Activated T-cell treated with anti-CD3 and anti-CD28 coated beads for 1 hour (primary cell): Measurements from ENCODE around the gene HERC2.
"Not testable (repeated sequence)": the region's sequence is repeated elsewhere in the genome, so short reads cannot be mapped to it uniquely, and the experiment has no call there.

Experiments
- DNase-seq: peaks from one replicate; pipeline ENCODE4 v3.0.0-alpha.2; 2020; ENCODE audit warnings: low read depth

Gene HERC2

DNA sequence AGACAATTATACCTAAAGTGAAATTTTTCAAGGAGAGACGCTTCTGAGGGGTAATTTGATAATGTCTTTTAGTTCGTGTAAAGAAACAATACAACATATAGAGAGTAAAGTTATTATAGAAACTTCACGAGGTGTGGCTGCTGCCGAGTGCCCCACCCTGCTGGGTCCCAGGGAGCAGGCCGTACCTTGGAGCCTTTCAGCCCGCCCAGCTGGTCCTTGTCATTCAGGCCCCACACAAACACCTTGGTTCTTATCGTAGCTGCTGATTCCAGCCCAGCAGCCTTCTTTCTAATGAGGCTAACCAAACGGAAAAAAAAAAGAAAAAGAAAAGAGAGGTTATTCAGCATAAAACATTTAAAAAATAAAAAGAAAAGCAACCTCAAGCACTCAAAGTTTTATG is 139.8 kb downstream of the HERC2 start:
- no peak for DNase-seq

DNA sequence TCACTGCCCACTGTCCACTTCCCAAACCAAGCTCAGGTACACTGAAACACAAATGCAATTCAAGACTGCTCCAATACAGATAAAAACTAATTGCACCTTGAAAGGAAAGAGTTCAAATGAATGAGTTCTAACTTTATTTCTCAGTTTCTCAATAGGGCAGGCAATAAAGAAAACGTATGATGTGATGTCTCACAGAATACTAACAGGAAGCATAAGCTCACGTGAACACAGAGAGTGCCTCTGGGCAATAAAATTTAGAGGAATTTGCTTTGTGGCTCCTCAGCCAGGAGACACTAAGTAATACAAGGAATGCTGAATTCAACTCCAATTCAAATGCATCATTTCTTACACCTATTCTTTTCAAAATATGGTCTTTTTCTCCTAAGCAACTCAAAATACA is 140.6 kb downstream of the HERC2 start:
- DNase-seq, result no peak

DNA sequence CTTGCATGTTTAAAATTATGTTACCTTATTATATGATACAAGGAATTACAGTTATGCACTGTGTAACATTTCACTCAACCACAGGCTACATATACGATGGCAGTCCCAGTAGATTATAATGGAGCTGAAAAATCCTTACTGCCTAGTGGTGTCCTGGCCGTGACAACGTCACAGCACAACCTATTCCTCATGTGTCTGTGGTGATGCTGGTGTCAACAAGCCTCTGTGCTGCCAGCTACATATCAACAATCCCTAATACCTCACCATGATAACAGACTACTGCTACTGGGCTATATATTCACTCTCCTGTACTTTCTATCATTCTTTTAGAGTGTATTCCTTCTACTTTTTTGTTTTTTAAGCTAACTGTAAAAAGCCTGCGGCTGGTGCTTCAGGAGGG is 142.7 kb downstream of the HERC2 start:
- no peak for DNase-seq

DNA sequence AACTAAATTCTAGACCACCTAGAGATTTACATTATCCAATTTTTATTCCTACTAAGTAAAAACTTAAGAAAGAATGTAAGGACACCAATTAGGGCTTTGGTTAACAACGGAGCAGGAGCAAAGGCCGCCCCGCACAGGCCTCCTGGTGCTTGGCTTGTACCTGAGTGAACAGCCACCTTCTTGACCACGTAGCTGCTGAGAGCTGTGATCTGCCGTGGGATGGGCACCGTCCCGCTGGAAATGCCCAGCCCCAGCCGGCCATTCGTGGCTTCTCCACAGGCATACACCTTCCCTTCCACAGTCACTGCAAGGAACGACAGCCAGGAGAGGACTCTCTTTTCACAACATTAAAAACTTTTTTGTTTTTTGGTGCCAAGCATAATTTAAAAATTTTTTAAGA is 143.3 kb downstream of the HERC2 start:
- DNase-seq, result no peak

DNA sequence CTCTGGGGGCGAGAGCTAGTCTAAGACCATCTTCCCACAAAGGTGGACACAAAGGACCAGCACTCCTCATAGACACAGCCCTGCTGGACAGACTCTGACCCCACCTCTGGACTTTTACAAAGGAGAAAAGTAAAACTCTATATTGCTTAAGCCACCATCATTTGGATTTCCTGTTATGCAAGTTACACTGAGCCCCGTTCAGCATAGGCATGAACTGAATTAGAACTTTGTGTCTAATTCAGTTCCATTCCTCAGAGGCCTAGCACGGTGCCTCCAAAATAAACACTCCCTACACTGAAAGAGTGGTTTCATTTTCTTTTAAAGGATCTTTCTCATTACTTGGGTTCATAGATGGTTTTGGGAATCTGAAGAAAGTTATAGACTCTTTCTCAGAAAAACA is 143.7 kb downstream of the HERC2 start:
- DNase-seq, result no peak

DNA sequence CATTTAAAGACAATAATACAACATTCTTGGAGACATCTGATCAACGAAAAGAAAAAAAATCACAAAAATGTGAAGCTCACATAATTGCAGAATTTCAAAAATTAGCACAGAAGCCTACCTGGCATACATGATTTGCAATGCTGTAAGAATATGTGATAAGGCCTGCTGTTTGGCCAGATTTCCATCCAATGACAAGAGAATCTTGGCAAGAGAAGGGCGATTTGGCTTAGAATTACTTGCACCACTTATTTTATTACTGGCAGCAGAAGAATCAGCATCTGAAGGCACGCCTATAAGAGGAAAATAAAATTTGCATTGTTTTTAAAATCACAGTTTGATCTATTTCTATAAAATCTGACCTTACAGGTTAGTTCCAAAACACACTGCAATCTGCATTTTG is 152.6 kb downstream of the HERC2 start:
- no peak for DNase-seq

DNA sequence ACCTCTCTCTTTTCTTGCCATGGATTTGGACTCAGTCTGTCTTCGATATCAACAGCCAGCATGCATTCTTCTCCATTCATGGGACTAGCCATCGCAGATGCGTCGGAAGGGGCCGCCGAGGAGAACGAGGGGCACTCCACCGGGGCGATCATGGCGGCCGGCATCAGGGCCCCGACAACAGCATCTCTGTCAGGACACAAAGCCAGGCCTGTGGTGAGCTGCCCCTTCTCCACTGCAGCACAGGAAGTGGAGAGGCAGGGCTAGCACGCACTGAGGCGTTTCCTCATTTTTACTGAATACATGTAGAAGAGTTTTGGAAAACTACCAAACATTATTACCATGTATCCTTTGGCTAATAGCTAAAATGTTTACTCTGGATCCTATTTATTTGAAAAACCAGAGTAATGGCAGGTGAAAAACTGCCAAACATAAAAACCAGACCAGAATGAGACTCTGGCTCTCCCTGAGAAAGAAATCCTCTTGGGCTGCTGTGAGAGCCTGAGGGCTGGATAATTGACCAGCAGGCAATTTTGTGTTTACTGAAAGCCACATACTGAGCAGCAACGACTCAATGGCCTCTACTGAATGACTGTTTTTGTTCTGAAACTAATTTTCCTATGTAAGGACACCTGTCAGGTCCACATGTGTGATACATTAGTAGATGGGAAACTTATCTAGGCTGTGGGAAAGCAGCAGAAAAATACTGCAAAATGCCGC is 153.4 kb downstream of the HERC2 start:
- DNase-seq, result not testable (repeated sequence)

DNA sequence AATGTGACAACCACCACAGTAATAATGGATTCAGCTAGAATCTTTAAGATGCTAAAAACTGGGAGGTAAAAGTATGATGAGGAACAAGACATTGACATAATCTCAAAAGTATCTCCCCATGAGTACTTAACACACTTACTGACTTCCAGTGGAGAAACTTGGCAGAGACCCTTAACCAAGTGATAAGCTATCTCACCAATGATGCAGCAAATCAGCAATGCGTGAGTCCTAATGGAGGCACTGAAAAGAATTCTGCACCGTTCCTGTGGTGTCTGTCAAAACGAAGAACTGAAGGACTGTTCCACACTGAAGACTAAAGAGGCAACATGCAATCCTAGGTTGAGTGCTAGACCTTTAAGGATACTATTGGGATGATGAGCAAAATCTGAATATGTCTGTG is 154.9 kb downstream of the HERC2 start:
- DNase-seq, result no peak

DNA sequence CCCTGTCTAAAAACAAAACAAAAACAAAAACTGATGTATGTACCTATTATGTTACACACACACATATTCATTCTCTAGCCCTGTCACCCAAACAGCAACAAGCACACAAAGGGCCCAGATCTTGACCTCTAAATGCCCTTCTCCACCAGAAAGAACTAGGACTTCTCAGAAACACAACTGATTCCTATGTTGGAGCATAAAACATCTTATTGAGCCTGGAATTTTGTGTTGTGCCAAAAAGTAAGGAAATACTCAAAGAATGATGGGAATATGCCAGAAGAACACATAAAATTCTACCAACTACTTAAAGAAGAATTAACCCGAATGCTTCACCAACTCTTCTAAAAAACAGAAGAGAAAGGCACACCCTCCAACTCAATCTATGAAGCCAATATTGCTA is 156.2 kb downstream of the HERC2 start:
- DNase-seq, result no peak

DNA sequence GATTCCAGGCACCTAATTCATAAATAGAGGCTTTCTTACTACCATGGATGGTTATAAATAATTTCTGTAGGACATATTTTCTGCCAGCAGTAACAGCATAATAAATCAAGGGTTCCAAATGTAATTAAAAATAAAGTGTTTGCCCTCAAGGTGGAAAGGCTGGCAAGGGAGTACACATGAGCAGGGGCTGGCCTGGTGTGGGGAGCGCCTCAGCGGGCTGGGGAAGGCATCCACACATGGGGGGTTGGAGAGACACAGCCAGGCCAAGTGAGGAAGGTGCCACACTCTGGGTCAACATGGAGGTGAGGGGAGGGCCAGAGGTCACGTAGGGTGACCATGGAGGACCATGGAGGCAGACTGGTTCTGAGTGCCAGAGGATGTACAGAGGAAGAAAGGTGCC is 157.1 kb downstream of the HERC2 start:
- DNase-seq, result no peak

DNA sequence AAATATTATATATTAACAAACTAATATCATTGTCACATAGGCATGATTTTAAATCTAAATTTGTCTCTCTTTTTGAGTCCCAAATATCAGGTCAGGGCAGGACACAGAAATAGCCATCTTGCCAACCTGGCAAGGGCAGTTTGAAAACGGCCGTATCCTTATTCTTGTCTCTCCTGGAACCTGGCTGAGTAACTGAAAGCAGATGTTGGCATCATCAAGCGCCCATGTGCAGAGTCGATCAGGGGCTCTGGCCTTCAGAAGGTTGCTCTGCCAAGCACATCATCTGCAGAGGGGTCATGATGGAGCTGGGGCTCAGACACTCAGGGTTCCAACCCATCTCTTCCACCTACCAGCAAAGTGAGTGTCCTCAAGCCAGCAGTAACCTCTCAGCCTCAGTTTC is 167.7 kb downstream of the HERC2 start:
- DNase-seq, result no peak

DNA sequence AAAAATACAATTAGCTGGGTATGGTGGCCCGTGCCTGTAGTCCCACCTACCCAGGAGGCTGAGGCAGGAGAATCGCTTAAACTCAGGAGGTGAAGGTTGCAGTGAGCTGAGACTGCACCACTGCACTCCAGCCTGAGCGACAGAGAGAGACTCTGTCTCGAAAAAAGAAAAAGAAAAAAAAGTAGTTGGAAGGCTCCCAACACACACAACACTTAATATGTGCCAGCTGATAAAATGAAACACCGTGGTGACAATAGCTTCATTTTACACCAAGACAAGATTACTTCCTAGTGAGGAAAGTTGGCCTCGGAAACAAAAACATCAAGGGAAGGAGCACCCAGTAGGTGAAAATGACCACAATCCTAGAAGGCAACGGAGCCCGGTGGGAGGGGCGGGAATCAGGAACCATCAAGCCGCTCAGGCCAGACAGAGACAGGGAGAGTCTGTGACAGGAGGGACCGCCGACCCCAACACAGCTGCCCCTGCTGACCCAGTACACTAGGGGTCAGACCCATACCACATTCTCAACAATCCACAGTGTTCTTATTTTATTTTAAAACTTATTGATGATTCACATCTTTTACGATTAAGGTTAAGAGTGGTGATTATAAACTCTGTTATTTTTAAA is 168.4 kb downstream of the HERC2 start:
- no peak for DNase-seq

DNA sequence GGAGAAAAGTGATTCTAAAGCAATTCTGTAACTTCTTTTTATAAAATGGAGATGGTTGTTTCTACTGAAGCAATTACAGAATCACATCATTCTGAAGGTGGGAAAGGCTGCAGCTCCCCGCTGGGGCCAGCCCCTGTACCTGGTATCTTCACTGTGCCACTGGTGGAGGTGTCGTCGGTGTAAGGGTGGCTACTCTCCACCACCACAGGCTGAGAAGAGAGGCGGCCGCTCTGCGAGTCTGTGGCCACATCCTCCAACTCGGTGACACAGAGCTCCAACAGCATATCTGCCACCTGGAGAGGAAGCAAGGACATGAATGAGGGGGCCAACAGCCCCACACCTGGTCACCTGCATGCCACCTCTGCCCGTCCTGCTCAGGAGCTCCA is 169.4 kb downstream of the HERC2 start:
- not testable (repeated sequence) for DNase-seq

DNA sequence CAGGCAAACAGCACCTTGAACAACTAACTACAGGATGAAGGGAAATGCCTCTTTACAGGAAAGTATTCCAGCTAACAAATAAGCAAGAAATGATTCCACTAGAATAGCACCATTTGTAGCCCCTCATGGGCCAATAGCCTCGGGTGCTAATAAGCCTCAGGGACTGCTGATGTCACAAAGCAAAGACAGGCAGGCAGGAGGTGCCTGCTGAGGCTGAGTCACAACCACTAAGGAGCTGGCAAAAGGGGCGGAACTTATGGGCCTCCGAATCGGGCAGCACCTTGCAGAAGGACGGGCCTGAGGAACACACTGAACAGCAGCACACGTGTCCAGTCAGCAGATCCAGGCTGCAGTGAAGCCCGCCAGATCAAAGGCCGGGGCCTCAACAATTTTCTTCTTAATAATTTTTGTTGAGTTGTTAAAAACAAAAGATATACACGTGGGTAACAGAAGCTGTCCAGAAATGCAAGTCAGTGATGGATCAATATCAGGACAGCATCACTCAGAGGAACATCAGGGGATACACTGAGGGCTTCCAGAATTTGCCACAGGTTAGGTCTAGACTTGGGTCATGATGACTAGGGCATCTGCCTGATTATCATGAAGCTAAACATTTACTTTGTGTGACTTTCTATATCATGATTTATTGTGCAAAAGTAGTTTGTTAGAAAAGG is 170.0 kb downstream of the HERC2 start:
- not testable (repeated sequence) for DNase-seq

DNA sequence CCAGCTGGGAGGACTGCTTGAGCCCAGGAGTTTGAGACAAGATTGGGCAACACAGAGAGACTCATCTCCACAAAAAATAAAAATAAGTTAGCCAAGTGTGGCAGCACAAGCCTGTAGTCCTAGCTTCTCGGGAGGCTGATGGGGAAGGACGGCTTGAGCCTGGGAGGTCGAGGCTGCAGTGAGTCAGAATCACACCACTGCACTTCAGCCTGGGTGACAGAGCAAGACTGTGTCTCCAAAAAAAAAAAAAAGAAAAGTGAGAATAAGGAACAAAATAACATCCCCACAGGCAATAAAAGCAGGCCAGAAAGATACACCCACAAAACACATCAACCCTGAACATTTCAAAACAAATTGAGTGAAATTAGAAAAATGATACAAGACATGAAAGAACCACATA is 174.2 kb downstream of the HERC2 start:
- DNase-seq, result no peak

DNA sequence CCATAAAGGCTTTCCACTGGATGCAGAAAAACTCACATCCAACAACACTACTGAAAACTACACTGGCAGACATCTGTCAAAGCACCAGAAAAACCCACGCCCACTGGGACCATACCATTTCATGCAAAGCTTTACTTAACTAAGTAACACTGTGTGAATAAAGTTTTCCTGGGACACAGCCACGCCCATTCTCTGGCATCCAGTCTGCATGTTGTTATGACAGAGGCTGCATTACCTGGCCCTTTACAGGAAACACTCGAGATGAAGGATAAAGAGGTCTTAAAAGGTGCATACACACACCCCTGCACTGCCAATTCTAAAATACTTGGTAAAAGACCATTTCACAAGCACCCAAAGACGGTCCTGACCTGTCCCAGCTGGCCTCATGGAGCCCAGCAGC is 176.6 kb downstream of the HERC2 start:
- DNase-seq, result not testable (repeated sequence)

DNA sequence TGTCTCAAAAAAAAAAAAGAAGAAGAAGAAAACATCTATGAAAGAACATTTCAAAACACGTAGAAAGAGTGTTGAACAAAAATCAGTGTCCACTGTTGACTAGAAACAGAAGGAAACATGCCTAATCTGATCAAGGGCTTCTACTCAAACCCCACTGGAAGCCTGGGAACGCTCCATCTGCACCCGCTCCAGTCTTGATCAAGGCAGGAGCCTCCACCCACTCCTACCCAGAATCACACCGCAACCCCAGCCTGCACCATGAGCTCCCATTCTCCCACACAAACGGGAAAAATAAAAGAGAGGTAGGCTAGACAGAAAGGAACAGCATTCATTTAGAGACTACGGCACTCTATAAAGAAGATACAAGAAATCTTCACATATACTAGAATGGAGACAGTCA is 181.9 kb downstream of the HERC2 start:
- no peak for DNase-seq

DNA sequence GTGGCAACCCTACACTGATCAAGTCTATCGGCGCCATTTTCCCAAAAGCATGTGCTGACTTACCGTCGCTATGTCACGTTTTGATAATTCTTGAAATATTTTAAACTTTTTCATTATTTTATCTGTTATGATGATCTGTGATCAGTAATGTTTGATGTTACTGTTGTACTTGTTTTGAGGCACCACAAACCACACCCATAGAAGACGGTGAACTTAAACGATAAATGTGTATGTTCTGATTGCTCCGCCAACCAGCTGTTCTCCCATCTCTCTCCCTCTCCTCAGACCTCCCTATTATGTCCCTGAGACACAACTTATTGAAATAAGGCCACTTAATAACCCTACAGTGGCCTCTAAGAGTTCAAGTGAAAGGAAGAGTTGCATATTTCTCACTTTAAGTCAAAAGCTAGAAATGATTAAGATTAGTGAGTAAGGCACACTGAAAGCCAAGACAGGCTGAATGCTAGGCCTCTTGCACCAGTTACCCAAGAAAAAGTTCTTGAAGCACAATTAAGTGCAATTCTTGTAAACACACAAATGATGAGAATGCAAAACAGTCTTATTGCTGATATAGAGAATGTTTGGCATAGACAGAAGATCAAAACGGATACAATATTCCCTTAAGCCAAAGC is 184.5 kb downstream of the HERC2 start:
- DNase-seq, result not testable (repeated sequence)

DNA sequence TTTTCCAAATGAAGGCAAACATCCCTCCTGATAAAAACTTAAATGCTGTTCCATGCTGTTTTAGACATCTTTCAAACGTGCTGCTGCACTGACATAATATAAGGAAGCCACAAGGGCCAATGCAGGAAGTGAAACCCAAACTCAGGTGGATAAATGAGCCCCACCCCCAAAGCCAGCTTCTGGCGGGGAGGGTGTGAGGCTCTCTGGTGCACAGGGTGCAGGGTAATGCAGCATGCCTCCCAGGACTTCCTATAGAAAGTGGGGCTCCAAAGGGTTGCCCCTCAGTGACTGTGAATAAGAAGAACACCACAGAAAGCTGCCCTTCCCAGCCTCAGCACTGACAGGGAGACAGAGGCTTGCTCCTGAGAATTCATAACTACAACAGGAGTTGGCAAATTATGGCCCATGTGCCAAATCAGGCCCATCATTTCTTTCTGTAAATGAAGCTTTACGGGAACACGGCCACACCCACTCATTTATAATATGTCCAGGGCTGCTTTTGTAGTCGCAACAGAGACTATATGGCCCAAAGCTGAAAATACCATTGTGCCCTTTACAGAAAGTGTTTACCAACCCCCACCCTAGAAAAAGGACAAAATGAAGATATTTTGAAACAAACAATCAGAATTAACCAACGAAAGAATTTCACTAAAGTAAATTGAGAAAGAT is 185.6 kb downstream of the HERC2 start:
- peak; percentile 12 for DNase-seq

DNA sequence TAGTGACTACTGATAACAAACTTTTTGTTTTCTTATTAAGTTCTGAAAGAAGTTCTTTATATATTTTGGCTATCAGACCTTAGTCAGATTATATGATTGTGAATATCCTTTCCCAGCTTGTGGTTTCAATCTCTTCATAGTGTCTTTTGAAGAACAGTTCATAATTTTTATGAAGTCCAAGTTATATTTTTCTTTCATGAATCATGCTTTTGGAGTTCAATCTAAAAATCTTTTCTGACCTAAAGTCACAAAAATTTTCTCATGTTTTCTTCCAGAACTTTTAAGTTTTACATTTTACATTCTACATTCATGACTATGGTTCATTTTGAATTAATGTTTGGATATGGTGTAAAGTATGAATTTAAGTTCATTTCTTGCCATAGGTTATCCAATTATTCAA is 188.7 kb downstream of the HERC2 start:
- DNase-seq, result no peak

DNA sequence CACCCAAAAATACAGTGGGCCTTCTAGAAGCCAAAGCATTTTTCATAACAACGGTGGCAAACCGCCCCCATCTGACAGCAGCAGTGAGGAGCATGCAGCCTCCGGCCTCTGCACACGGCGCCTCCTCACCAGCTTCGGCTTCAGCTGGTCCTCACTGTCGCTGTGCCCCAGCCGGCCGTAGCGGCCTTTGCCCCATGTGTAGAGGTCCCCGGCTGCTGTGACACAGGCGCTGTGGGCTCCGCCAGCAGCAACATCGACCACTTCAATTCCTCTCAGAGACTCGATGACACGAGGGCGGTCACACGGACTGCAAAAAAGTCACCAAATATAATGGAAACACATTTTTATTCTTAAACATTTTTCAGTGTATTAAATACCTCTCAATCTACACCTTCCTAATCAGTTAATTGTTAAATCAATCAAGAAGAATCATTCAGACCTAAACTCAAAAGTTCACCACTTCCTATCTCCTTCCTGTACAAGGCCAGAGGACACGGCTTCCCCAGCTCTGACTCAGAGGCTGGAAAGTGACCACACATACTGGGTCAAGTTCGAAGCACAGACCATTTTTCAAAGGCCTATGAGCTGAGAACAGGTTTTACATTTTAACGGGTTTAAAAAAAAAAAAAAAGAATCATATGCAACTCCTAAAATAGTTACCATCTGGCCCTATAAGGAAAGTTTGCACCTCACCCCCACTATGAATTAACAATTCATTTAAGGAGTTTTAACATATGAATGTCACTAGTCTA is 189.3 kb downstream of the HERC2 start:
- DNase-seq, result no peak

DNA sequence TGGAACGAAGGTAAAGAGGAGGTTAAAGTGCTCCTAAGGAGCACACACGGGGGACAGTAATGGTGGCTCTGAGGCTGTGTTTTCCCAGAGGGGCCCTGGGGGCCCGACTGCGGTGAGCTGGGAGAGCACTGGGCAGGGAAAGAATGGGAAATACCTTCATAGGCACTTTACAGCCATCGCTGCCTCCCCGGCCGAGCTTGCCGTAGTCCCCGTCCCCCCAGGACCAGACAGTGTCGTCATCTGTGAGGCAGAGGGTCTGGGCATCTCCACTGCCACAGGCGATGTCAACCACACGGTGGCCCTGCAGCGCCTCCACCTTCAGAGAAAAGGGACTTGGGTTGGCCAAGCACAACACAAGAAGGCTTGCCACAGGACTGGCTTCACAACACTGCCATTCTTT is 190.0 kb downstream of the HERC2 start:
- no peak for DNase-seq
